D721Med (cell line): ENCODE results near the gene FGF22.

ENCODE experiments used
- DNase-seq: peaks from one replicate; pipeline ENCODE4 v3.0.0; 2011; ENCODE audit warnings: low spot score; ENCODE audit not compliant: insufficient read length
- FAIRE-seq: peaks from 2 replicates; lab custom pipeline; 2011; peaks lifted over from hg19 to GRCh38; lab: Jason Lieb, UNC
- TF ChIP-seq, protein P1 (sequence below): IDR thresholded peaks from 2 replicates; pipeline ENCODE4 v1.5.1; 2012; ENCODE audit warnings: mild to moderate bottlenecking, control low read depth; ENCODE audit not compliant: insufficient read depth; ENCODE audit errors: missing control alignments

Gene FGF22

DNA sequence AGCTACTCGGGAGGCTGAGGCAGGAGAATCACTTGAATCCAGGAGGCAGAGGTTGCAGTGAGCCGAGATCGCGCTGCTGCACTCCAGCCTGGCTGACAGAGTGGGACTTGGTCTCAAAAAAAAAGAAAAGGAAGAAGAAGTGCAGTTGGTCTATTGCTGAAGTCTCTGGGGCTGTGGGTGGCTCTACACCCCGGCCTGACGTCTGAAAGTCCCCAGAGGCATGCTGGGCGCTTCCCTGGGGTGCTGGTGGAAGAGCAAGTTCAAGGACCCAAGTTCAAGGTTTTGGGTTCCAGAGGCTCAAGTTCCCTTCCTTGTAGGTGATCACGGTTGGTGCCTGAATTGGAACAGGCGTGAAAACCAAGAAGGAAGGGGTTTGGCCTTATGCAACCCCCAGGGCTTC, 46.2 kb upstream of the FGF22 start:
- TF ChIP-seq, protein P1, sequence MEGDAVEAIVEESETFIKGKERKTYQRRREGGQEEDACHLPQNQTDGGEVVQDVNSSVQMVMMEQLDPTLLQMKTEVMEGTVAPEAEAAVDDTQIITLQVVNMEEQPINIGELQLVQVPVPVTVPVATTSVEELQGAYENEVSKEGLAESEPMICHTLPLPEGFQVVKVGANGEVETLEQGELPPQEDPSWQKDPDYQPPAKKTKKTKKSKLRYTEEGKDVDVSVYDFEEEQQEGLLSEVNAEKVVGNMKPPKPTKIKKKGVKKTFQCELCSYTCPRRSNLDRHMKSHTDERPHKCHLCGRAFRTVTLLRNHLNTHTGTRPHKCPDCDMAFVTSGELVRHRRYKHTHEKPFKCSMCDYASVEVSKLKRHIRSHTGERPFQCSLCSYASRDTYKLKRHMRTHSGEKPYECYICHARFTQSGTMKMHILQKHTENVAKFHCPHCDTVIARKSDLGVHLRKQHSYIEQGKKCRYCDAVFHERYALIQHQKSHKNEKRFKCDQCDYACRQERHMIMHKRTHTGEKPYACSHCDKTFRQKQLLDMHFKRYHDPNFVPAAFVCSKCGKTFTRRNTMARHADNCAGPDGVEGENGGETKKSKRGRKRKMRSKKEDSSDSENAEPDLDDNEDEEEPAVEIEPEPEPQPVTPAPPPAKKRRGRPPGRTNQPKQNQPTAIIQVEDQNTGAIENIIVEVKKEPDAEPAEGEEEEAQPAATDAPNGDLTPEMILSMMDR: no peak
- DNase-seq (no peak), FAIRE-seq (no peak)

DNA sequence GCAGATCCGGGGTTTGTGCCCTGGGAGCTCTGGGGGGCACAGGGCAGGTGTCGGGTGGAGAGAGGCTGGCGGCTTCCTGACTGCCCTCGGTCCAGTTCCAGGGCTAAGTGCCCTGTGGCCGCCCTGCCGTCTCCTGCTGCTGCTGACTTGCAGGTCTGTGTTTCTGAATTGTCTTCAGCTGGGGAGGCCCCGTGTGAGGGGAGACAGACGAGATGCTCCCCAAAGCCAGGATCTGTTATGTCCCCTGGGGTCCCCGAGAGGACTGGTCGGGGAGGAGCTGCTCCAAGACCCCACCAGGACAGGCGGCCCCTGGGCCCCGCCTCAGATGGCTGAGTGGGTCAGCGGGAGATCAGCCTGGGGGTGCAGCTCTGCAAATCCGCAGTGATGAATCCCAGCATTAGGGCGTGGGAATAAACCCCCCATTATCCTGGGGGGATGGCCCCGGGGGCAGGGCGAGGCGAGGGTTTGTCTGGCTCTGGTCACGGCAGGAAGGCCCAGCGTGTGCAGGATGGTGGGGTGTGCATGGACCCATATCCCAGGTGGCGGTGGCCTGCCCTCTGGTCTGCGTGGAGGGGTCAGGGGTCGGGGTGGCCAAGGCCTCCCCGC, 45.3 kb upstream of the FGF22 start:
- FAIRE-seq (no peak), DNase-seq (no peak)
- TF ChIP-seq, protein P1: no peak

DNA sequence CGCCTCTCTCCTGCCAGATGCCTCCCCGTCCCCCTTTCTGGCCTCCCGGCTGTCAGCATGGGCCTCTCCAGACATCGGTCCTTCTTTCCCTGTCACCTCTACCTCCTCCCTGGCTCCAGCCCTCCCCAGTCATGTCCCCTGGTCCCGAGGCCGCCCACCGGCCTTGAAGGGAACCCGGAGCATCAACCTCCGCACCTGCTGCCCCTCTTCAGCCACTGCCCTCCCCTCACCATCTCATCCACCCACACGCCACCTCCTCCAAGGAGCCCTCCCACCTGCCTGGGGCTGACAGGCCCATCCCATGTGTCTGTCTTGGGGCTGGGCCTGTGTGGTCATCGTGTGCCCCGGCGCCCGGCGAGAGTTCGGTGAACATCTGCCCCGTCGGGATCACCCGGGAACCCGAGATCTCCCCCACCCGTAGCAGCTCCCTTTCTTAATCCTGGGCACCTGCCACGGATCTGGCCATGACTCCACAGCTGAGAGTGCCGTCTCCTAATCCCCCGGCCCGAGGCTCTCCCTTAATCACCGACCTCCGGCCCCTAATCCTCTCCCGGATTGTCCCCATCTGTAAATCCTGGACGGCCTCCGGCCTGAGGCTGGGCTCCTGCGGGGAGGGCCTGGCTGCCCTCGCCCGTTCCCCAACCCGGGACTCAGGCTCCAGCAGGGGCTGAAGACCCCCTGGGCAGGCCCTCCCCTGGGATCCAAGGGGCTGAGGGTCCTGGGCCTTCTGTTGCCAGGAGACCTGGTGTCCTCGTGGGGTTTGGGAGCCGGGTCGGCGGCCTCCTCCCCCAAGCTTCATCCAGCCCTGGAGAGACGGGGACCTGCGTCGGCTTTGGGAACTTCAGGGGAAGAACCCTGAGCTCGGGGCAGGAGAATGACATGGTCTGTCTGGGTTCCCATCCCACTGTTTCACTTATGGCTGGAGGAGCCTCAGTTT, 44.1 kb upstream of the FGF22 start:
- DNase-seq (peak; percentile 98), FAIRE-seq (no peak)
- TF ChIP-seq, protein P1: no peak

DNA sequence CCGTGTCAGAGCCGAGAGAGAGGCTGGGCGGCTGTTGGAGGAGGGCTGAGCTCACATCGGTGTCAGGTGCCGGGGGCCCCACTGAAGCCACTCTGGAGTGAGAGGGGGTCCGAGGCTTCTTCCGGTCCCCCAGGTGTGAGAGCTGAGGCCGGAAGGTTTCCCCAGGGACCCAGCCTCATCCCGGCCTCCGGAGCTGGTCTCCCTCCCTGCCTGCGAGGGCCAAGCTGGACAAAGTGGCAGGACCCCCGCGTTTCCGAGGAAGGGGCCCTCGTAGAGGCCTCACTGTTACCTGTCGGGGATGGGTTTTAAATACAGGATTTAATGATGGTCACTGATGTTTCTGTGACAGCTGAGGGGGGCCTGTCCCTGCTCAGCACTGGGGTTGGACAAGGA, 43.4 kb upstream of the FGF22 start:
- TF ChIP-seq, protein P1: no peak
- FAIRE-seq (no peak), DNase-seq (no peak)

DNA sequence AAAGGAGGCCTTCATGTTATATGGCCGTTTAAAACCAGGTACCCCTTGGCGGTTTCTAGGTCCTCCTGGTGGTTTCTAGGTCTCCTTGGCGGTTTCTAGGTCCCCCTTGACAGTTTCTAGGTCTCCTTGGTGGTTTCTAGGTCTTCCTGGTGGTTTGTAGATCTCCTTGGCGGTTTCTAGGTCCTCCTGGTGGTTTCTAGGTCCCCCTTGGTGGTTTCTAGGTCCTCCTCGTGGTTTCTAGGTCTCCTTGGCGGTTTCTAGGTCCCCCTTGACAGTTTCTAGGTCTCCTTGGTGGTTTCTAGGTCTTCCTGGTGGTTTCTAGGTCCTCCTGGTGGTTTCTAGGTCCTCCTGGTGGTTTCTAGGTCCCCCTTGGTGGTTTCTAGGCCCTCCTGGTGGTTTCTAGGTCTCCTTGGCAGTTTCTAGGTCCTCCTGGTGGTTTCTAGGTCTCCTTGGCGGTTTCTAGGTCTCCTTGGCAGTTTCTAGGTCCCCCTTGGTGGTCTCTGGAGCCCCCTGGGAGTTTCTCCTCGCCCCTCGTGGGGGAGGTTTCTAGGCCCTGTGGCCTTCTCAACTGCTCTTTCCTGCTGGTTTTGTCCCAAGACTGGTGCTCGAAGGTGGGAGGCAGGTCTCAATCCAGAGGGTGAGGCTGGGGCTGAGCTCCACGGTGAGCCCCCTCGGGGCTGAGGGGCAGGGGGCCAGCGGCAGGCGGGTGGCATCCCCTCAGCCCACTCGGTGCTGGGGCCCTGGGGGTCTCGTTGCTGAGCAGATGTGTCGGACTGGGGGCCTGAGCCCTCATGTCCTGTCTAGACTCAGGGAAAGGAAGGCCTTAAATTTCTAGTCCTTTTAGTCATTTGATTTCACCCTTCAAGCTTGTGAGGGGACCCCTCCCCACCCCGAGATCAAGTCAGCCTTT, 42.0 kb upstream of the FGF22 start:
- no peak for DNase-seq
- no peak for FAIRE-seq
- TF ChIP-seq, protein P1: no peak

DNA sequence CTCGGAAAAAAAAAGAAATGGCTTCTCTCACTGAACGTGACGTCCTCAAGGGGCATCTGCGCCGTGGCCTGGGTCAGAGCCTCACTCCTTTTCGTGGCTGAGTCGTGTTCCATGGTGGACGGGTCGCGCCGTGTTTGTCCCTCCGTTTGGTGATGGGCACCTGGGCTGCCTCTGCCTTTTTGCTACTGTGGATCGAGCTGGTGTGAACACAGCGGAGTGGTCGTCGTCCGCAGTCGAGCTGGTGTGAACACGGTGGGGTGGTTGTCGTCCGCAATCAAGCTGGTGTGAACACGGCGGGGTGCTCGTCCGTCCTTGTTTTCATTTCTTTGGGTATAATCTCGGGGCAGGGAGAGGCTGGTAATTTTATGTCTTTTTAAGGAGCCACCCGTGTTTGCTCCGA, 38.4 kb upstream of the FGF22 start:
- FAIRE-seq (no peak), DNase-seq (no peak)
- TF ChIP-seq, protein P1: no peak
